Measurements from ENCODE around the gene SEC63.
"Not testable (repeated sequence)": the region's sequence is repeated elsewhere in the genome, so short reads cannot be mapped to it uniquely, and the experiment has no call there.

SEC63 gene

GRCh38 chr6:107957909-107958688, at the start of gene SEC63:
SEC63 (minus strand) TSS chr6:107958208; CDS start chr6:107958009, 199 bp downstream.
- no peaks in the 10 kb centered on the region for H3K36me3 ChIP-seq (ENCODE audit: insufficient read depth, low read length)
- no peaks in the 10 kb centered on the region for H3K4me1 ChIP-seq (ENCODE audit: insufficient read depth, low read length)
- H3K9me3 ChIP-seq (ENCODE audit: control insufficient read depth, insufficient read depth, low read length) = no peaks in the 10 kb centered on the region
- H3K9ac ChIP-seq (ENCODE audit: low read depth, low read length) = peak within 1 kb of the TSS; percentile 98

DNA sequence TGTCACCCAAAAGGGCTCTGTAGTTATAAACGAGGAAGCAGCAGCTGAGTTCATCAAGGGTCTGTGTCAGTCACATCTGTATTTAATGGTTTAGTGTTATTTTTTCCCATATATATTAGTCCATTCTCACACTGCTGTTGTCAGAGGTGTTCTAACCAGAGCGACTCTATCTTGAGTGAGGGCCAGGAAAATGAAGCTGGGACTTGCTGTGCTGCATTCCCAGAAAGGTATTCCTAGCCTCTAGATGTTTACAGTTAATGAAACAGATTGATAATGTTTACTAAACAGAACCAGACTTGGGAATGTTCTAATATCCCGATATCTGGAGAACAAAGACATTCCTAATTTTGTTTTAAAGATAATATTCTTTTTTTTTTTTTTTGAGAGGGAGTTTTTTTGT, 48.0 kb upstream of the SEC63 start:
- Histone ChIP-seq H3K9me3 (ENCODE audit: control insufficient read depth, insufficient read depth, low read length) (peaks cover 11% of the 10 kb centered on the region), H3K9ac (ENCODE audit: low read depth, low read length) (no peak overlapping the region), H3K36me3 (ENCODE audit: insufficient read depth, low read length) (no peaks in the 10 kb centered on the region), H3K4me1 (ENCODE audit: insufficient read depth, low read length) (peaks cover 24% of the 10 kb centered on the region)

DNA sequence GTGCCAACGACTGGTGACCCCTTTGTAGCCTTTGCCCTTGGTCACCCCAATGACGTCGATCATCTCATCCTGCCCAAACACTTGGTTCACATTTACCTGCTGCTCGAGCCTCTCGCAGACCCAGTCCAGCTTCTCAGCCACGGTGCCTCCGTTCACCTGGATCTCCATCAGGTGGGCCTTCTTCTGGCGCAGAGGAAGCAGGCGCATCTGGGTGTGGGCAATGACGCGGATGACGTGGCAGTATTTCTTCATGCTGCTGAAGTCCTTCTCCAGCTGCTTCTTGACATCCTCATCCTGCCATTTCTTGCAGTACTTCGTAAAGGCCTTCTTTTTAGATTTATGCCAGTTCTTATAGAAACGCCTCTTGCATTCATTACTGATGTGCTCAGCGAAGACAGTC, 46.9 kb upstream of the SEC63 start:
- Histone ChIP-seq H3K36me3 (ENCODE audit: insufficient read depth, low read length) (no peaks in the 10 kb centered on the region), H3K4me1 (ENCODE audit: insufficient read depth, low read length) (peaks cover 25% of the 10 kb centered on the region), H3K9me3 (ENCODE audit: control insufficient read depth, insufficient read depth, low read length) (peaks cover 9% of the 10 kb centered on the region), H3K9ac (ENCODE audit: low read depth, low read length) (no peak overlapping the region)

- H3K9me3 ChIP-seq (ENCODE audit: control insufficient read depth, insufficient read depth, low read length) = no peaks in the 10 kb centered on the region
- H3K4me1 ChIP-seq (ENCODE audit: insufficient read depth, low read length) = peaks cover 37% of the 10 kb centered on the region
- H3K36me3 ChIP-seq (ENCODE audit: insufficient read depth, low read length) = no peaks in the 10 kb centered on the region
- no peak overlapping the region for H3K9ac ChIP-seq (ENCODE audit: low read depth, low read length)
These were observed 44.6 kb upstream of the SEC63 start for GRCh38 chr6:108002365-108003221.

- no peaks in the 10 kb centered on the region for H3K36me3 ChIP-seq (ENCODE audit: insufficient read depth, low read length)
- H3K9ac ChIP-seq (ENCODE audit: low read depth, low read length) = no peak overlapping the region
- peaks cover 37% of the 10 kb centered on the region for H3K4me1 ChIP-seq (ENCODE audit: insufficient read depth, low read length)
- no peaks in the 10 kb centered on the region for H3K9me3 ChIP-seq (ENCODE audit: control insufficient read depth, insufficient read depth, low read length)
These were observed 43.8 kb upstream of the SEC63 start for GRCh38 chr6:108001696-108002231.

DNA sequence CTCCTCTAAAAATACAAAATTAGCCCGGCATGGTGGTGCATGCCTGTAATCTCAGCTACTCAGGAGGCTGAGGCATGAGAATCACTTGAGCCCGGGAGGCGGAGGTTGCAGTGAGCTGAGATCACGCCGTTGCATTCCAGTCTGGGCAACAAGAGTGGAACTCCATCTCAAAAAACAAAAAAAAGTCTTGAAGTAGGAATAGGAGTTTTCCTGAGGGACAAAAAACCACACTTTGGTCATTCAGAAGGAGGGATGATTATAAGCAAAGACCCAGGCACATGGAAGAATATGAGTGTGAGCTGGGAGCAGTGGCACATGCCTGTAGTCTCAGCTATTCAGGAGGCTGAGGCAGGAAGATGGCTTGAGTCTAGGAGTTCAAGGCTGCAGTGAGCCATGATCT, 42.3 kb upstream of the SEC63 start:
- not testable (repeated sequence) for H3K9me3 ChIP-seq (ENCODE audit: control insufficient read depth, insufficient read depth, low read length); H3K9ac ChIP-seq (ENCODE audit: low read depth, low read length); H3K36me3 ChIP-seq (ENCODE audit: insufficient read depth, low read length)
- peaks cover 37% of the 10 kb centered on the region for H3K4me1 ChIP-seq (ENCODE audit: insufficient read depth, low read length)

GRCh38 chr6:107999341-107999740, 41.3 kb upstream of the SEC63 start:
- Histone ChIP-seq H3K9me3 (ENCODE audit: control insufficient read depth, insufficient read depth, low read length) (no peaks in the 10 kb centered on the region), H3K4me1 (ENCODE audit: insufficient read depth, low read length) (peaks cover 37% of the 10 kb centered on the region), H3K9ac (ENCODE audit: low read depth, low read length) (no peak overlapping the region), H3K36me3 (ENCODE audit: insufficient read depth, low read length) (no peaks in the 10 kb centered on the region)

DNA sequence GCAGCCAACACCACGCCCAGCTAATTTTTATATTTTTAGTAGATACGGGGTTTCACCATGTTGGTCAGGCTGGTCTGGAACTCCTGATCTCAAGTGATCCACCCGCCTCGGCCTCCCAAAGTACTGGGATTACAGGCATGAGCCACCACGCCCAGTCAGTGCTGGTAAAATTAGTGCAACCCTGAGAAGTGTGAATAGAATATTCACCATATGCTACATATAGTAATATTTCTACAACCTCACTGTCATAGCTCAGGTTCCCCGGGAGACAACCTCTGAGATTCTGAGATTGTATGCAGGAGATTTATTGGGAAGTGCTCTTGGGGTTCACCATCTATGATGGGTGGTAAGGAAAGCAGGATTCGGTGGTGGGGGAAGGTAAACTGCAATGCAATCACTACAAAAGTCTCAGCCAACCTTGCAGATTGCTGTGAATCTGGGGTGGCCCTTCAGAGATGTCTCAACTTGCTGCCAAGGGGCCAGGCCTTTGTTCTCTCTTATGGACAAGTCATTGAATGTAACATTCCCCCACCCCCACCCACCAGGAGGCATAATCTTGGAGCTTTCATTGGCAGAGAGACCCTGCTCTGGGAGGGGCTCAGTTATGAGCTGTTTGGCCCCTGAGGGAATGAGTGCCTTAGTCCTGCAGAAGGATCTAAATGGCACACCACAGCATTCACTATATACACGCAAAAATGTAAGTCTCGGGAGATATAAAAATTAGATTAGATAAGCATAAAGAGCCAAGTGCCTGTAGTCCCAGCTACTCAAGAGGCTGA, 34.0 kb upstream of the SEC63 start:
- Histone ChIP-seq H3K9ac (ENCODE audit: low read depth, low read length) (no peak overlapping the region), H3K36me3 (ENCODE audit: insufficient read depth, low read length) (no peaks in the 10 kb centered on the region), H3K4me1 (ENCODE audit: insufficient read depth, low read length) (peaks cover 43% of the 10 kb centered on the region), H3K9me3 (ENCODE audit: control insufficient read depth, insufficient read depth, low read length) (no peaks in the 10 kb centered on the region)

DNA sequence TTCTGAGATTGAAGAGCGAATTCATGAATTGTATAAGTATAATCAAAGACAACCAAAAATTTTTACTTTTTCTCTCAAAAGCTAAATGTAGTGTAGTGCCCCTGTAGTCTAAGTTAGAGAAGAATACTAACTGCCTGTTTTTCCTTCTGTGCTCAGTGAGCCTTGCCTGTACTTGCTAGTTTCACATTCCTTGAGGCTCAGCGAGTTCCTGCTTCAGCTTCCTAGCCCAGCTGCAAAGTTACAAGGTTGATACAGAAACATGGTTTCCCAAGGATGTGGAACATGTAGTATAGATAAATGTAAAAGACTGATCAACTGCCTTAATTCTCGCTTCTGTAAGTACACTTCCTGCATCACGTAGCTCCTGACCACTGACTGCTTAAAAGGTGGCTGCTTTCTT, 33.1 kb upstream of the SEC63 start:
- no peaks in the 10 kb centered on the region for H3K9me3 ChIP-seq (ENCODE audit: control insufficient read depth, insufficient read depth, low read length)
- H3K4me1 ChIP-seq (ENCODE audit: insufficient read depth, low read length) = peaks cover 45% of the 10 kb centered on the region
- no peaks in the 10 kb centered on the region for H3K36me3 ChIP-seq (ENCODE audit: insufficient read depth, low read length)
- H3K9ac ChIP-seq (ENCODE audit: low read depth, low read length) = no peak overlapping the region

DNA sequence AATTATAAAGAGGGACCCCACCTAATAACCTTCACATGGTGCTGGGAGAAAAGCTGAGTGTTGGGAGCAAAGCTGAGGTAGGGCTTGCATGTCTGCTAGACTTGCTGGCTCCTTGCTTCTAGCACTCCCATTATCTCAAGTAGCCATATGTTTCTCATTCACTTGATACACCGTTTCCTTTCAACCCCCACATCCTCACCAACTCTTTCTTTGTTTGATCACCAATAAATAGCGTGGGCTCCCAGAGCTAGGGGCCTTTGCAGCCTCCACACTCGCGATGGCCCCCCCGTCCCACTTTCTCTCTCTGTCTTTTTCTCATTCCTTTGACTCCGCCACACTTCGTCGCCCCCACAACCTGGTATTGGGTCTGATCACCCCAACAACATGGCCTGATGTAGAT, 32.6 kb upstream of the SEC63 start:
- H3K9ac ChIP-seq (ENCODE audit: low read depth, low read length); H3K9me3 ChIP-seq (ENCODE audit: control insufficient read depth, insufficient read depth, low read length); H3K36me3 ChIP-seq (ENCODE audit: insufficient read depth, low read length): not testable (repeated sequence)
- peaks cover 45% of the 10 kb centered on the region for H3K4me1 ChIP-seq (ENCODE audit: insufficient read depth, low read length)

- Histone ChIP-seq H3K36me3 (ENCODE audit: insufficient read depth, low read length) (no peaks in the 10 kb centered on the region), H3K9me3 (ENCODE audit: control insufficient read depth, insufficient read depth, low read length) (no peaks in the 10 kb centered on the region), H3K4me1 (ENCODE audit: insufficient read depth, low read length) (peaks cover 45% of the 10 kb centered on the region), H3K9ac (ENCODE audit: low read depth, low read length) (no peak overlapping the region)
These were observed 31.4 kb upstream of the SEC63 start for GRCh38 chr6:107989166-107990094.

DNA sequence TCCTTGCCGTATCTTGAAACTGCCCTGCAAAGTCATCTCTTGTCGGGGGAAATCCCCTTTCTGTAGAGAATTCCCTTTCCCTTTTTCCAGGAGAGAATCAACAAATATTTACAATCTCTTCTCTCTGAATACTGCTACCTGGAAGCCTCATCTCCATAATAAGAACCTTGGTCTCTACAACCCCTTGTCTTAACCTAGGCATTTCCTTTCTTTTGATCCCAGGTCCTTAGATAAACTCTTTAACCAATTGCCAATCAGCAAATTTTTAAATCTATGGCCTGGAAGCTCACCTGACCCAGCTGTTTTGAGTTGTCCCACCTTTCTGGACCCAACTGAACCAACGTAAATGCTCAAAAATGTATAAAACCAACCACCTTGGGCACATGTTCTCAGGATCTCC, 30.6 kb upstream of the SEC63 start:
- H3K4me1 ChIP-seq (ENCODE audit: insufficient read depth, low read length) = peaks cover 45% of the 10 kb centered on the region
- peak overlapping the region; percentile 16; the same call in 1 of the 2 replicates for H3K9ac ChIP-seq (ENCODE audit: low read depth, low read length)
- no peaks in the 10 kb centered on the region for H3K36me3 ChIP-seq (ENCODE audit: insufficient read depth, low read length)
- H3K9me3 ChIP-seq (ENCODE audit: control insufficient read depth, insufficient read depth, low read length) = no peaks in the 10 kb centered on the region

DNA sequence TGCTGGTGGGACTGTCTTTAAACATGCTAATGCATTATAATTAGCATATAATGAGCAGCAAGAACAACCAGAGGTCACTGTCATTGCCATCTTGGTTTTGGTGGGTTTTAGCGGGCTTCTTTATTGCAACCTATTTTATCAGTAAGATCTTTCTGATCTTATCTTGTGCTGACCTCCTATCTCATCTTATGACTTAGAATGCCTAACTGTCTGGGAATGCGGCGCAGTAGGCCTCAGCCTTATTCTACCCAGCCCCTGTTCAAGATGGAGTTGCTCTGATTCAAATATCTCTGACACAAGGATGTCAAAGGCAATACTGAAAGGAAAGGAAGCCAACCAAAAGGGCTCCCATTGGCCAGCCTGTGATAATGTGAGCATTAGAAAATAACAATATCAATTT, 29.8 kb upstream of the SEC63 start:
- Histone ChIP-seq H3K36me3 (ENCODE audit: insufficient read depth, low read length) (no peaks in the 10 kb centered on the region), H3K9ac (ENCODE audit: low read depth, low read length) (no peak overlapping the region; the same call in 1 of the 2 replicates), H3K4me1 (ENCODE audit: insufficient read depth, low read length) (peaks cover 46% of the 10 kb centered on the region), H3K9me3 (ENCODE audit: control insufficient read depth, insufficient read depth, low read length) (no peaks in the 10 kb centered on the region)
